GM21423 (cell line): ENCODE measurements around the gene EPS8.

Experiments used
- ATAC-seq: cut with Tn5 transposase; IDR thresholded peaks from one replicate; pipeline ENCODE4 v1.9.1; 2021; ENCODE audit warnings: mild to moderate bottlenecking, moderate library complexity; ENCODE audit not compliant: unreplicated experiment

The EPS8 gene

GRCh38 chr12:15608406-15608805 is 180.8 kb downstream of the EPS8 start:
- ATAC-seq = no peak

- ATAC-seq = no peak
Observed at GRCh38 chr12:15605881-15606590, 183.2 kb downstream of the EPS8 start.

- no peak for ATAC-seq
Observed at GRCh38 chr12:15603474-15604085, 185.6 kb downstream of the EPS8 start.

- ATAC-seq = no peak
Observed at GRCh38 chr12:15602051-15602672, 187.0 kb downstream of the EPS8 start.

- ATAC-seq = no peak
Observed at GRCh38 chr12:15601210-15601800, 187.9 kb downstream of the EPS8 start.

- no peak for ATAC-seq
Observed at GRCh38 chr12:15600223-15600935, 188.8 kb downstream of the EPS8 start.

- no peak for ATAC-seq
Observed at GRCh38 chr12:15599266-15600037, 189.7 kb downstream of the EPS8 start.

GRCh38 chr12:15597125-15597830 is 191.9 kb downstream of the EPS8 start:
- no peak for ATAC-seq

GRCh38 chr12:15596174-15596573 is 193.0 kb downstream of the EPS8 start:
- no peak for ATAC-seq

GRCh38 chr12:15592934-15593333 is 196.3 kb downstream of the EPS8 start:
- no peak for ATAC-seq

GRCh38 chr12:15591811-15592210 is 197.4 kb downstream of the EPS8 start:
- no peak for ATAC-seq

- peak; percentile 93 for ATAC-seq
Observed at GRCh38 chr12:15590180-15590826, 198.9 kb downstream of the EPS8 start.

GRCh38 chr12:15589328-15590032 is 199.7 kb downstream of the EPS8 start:
- ATAC-seq = no peak

GRCh38 chr12:15584366-15585041 is 204.7 kb downstream of the EPS8 start:
- ATAC-seq = no peak

- no peak for ATAC-seq
Observed at GRCh38 chr12:15583804-15584203, 205.4 kb downstream of the EPS8 start.

- ATAC-seq = no peak
Observed at GRCh38 chr12:15581006-15581405, 208.2 kb downstream of the EPS8 start.

- no peak for ATAC-seq
Observed at GRCh38 chr12:15580431-15580830, 208.8 kb downstream of the EPS8 start.
